Stimulated activated CD4-positive, alpha-beta T cell treated with anti-CD3 and anti-CD28 coated beads, Interleukin-1b, Interleukin-23, amount 100 ng/mL, for 24 hours (primary cell): ENCODE data around the gene ZFR2.
"Not testable (repeated sequence)": the region's sequence is repeated elsewhere in the genome, so short reads cannot be mapped to it uniquely, and the experiment has no call there.

Source experiments
- DNase-seq, 4 experiments: peaks; one replicate each; pipeline ENCODE4 v3.0.0-alpha.2; 2020; ENCODE audit warnings: low read depth in 4 of 4, low spot score in 1 of 4

The ZFR2 gene

DNA sequence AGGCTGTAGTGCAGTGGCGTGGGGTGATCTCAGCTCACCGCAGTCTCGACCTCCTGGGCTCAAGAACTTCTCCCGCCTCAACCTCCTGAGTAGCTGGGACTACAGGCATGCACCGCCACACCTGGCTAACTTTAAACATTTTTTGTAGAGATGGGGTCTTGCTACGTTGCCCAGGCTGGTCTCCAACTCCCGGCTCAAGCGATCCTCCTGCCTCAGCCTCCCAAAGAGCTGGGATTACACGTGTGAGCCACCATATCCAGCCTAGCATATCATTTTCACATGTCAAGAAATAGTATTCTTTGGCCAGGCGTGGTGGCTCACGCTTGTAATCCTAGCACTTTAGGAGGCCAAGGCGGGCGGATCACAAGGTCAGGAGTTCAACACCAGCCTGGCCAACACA lies 110.5 kb downstream of the ZFR2 start:
- DNase-seq, result not testable (repeated sequence)

DNA sequence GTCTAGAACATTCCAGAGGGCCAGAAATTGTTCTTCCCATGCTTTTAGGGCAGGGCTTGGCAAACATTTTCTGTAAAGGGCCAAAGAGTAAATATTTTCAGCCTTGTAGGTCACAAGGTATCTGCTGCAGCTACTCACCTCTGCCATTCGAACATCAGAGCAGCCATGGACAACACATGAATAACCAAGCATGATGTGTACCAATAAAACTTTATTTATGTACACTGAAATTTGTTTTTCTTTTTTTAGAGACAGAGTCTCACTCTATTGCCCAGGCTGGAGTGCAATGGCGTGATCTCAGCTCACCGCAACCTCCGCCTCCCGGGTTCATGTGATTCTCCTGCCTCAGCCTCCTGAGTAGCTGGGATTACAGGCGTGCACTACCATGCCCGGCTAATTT lies 111.1 kb downstream of the ZFR2 start:
- not testable (repeated sequence) for DNase-seq
